Germinal center (tissue), 1 donor: ENCODE measurements around the gene XKR7.

Source experiments
- DNase-seq: peaks from one replicate; pipeline ENCODE4 v3.0.0; 2012; ENCODE audit warnings: mixed read lengths, low spot score

XKR7 gene

DNA sequence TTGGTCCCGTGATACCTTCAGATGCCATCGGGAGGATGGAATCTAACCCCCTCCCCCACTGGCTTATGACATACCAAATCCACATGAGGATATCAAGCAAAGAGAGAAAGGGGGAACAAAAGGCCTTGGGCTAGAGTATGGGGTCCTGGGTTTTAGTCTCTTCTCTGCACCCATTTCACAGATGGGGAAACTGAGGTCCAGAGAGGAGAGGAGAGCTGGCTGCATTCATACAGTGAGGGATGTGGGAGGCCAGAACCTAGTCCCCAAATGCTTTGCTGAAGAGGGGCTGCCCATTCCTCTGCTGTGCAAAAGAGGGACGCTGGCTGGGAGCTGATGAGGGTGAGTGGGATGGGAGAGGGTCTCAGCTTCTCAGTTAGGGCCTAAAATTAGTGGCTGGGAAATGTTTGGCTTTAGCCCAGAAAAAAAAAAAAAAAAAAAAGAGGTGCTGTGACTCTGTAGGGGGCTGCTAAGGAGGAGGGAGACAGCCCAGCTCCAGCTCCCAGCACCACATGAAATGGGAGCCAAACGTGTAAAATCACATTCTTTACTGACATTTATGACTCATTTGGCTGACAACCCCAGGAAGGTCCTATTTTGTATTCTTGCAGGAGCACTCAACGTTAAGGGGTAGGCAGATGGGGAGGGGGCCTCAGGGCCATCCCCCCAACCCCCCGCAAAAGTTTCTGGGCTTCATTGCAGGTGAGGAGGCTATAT lies 11.9 kb downstream of the XKR7 start:
- no peak for DNase-seq

DNA sequence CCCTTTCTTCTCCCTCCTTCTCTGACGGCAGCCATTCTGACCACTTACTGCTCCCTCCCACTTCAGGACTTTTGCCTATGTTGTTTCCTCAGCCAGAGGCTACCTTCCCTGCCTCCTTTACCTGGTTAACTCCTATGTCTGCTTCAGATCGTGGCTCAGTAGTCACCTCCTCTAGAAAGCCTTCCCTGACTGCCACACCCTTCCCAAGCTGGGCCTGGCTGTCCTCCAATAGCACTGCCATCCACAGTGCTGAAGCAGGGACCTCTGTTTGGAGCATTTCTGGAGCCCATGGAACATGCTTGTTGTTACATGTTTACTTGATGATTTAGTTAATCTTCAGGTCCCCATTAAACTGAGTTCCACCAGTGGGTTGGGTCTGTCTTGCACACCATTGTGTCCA lies 13.8 kb downstream of the XKR7 start:
- no peak for DNase-seq

DNA sequence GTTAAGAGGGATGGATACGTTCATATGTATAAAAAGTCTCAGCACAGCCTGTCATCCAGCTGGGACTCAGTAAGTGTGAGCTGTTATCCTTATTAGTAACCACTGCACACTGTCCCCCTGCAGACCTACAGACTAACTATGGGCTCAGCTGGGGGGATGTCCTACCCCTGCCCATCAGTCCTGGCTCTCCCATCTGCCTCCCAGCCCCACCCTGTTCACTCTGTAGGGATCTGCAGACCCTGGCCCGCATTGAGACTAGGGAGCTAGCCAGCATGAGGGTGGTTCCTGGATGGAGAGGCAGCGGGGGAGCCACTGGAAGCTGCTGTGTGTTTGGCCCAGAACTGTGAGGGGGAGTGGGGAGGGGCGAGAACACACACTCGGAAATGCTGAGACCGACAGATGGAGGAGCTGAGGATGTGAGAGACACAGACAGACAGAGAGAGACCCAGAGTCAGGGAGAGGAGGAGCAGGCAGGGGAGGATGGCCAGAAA lies 17.1 kb downstream of the XKR7 start:
- no peak for DNase-seq

DNA sequence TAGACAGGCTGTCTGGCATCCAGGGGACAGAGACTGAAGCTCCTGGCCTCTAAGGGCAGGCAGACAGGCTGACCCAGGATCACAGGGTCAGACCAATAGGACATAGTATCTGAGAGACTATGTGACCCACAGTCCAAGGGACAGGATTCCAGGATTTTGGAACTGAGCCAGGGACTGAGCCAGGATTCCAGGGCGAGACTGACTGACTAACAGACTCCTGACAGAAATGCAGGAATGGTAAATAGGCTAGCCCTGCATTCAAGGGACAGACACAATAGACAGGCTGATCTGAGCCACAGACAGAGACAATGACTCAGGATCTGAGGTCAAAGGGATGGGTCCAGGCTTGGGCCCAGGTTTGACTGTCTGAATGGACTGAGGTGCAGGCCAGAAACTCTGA lies 19.8 kb downstream of the XKR7 start:
- no peak for DNase-seq

DNA sequence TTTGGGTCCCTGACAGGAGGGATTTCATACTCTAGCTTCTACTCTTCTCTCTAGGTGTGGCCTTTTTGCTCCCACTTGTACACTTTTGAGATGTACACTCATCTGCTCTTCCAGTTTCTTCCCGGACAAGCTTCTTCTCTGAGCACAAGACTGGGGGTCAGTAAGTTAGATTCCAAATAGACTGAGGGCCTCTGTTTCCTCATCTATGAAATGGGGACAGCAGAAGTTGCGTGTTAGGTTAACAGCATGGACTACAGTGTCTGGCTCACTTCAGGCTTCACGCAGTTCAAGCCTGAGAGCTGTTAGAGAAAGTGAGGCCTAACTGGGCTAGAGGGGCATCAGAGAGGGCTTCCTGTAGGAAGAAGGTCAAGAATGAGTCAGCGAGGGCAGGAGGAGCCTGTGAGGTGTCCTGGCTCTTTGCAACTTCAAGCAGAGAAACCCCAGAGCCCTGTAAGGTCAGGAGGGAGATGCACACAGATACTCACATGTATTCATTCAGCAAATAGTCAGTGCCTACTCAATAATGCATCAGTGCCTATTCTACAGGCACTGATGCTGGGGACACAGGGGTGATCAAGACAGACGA lies 20.6 kb downstream of the XKR7 start:
- no peak for DNase-seq

DNA sequence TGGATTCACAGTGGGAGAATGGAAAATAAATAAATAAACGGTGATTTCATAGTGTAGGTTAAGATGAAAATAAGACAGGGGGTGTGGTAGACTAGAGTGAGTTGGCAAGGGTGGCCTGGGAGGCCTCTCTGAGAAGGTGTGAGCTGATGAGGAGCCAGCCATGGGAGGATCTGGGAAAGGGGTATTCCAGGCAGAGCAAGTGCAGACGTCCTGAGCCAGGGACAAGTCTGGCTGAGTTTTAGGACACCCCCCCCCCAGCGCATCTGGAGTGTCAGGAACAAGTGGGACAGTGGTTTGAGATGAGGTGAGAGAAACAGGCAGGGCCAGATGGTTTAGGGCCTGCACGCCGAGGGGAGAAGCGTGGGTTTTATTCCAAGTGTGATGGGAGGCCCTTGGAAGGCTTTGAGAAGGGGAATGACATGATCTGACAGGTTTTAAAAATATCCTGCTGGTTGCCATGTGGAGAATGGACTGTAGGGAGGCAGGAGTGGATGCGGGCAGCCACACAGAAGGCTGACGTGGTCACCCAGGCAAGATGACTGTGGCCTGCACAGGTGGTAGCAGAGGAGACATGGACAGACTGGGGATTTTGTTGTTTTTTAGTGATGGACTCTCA lies 21.2 kb downstream of the XKR7 start:
- no peak for DNase-seq

DNA sequence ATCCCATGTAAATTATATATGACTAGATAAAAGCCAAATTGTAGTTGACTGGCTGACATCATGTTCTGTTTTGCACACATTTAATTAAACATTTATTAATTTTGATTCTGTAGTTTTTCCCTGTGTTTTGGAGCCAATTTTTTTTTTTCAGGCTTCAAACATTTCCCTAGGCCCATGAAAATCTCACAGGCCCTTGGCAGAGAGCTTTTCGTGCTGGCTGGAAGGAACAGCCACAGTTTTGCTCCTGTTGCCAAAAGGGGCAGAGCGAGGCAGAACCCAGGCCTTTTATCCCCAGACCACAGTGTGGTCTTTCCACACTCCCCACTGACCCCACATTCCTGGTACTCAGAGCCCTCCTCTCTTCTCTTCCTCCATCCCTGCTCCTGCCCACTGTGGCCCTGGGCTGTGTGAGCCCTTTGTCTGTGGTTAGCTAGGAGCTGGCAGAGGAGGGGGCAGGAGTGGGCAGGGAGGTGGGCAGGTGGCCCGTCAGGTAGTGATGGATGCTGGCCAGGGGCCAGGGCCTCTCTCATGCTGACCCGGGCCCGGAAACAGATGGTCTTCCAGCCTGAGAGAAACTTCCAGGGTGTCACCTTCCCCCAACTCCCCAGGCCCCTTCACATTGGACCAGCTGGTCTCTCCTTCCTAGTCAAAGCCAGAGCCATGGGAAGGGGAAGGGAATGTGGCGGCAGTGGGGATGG lies 22.8 kb downstream of the XKR7 start:
- DNase-seq = no peak

DNA sequence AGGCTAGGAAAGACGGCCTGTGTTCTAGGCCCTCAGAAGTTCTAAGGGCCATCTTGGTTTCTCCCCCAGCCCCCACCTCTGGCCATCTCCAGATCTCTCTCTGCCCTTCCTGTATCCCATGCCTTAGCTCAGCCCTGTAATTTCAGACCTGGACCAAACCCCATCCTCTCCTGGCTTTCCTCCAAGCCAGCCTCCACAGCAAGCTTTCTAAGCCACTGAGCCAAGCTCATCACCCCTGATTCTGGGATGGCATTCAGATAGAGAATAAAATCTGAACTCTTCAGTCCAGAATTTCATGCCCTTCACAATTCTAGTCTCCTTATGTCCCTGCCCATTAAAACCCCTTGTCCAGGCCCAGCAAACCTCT lies 23.4 kb downstream of the XKR7 start:
- DNase-seq = no peak

DNA sequence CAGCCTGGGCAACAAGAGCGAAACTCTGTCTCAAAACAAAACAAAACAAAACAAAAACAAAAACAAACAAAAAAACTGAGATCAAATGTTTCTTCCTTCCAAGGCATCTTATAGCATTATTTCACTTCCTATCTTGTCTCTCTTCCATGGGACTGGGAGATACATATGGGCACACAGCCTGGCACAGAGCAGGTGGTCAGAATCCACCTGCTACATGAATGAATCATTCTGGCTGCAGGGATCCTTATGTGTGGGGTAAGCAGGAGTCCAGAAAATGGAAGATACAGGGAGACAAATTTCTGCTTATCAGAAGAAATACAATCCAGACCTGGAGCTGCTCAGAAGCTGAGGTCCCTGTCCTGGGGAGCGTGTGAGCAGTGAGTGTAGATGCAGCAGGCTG lies 24.1 kb downstream of the XKR7 start:
- no peak for DNase-seq

DNA sequence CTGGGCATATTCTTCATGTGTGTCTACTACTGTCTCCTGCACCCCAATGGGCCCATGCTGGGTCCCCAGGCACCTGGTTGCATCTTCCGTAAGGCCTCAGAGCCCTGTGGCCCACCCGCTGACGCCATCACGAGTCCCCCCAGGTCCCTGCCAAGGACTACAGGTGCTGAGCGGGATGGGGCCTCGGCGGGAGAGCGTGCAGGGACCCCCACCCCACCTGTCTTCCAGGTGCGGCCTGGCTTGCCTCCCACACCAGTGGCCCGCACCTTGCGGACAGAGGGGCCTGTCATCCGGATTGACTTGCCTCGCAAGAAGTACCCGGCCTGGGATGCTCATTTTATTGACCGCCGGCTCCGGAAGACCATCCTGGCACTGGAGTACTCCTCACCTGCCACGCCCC lies 29.0 kb downstream of the XKR7 start:
- DNase-seq = no peak

DNA sequence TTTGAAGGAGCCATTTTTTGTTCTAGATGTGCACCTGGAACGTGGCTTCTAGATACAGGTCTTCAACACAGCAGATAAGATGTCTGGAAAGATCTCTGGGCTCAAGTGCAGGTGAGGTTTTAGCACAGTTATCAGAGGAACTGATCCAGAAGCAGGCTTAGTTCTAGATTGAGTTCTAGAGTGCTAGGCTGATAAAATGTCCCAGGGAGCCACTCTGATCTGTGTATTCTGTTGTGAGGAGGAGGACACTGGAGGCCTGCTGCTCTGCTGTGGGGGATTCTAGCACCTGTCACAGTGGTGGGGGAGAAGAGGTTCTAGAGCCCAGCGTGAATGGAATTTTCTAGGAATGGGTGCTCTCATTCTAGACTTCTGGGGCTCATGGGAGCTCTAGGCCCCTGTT lies 30.3 kb downstream of the XKR7 start:
- no peak for DNase-seq

DNA sequence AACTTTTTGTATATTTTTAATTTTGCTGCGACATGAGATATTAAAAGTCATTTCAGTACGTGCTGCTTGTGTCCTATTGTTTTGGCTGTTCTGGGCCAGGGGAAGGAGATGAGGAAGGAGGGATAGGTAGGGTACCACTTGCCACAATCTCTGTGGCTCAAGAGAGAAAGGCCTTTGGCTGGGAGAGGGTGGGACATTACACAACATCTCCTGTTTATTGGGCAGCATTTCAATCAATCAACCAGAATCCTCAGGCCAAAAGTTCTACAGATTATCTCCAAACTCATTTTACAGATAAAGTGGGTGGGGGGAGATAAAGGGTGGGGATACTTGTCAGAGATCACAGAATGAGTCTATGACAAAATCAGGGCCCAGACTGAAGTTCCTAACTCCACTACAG lies 35.4 kb downstream of the XKR7 start:
- no peak for DNase-seq

DNA sequence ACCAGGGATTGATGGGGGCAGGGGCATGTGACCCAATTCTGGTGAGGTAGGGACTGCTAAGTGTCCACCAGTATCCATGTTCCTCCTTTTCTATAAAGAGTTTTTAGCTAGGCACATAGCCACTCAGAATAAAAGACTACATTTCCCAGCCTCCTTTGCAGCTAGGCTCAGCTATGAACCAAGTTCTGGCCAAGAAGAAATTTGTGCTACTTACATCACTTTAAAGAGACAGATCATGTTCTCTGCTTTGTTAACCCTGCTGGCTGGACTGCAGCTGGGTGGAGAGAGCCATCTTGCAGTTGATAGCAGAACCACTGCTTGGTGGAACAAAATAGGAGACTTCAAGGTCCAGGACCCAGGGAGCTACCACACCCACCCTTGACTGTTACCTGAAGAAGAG lies 37.0 kb downstream of the XKR7 start:
- no peak for DNase-seq

DNA sequence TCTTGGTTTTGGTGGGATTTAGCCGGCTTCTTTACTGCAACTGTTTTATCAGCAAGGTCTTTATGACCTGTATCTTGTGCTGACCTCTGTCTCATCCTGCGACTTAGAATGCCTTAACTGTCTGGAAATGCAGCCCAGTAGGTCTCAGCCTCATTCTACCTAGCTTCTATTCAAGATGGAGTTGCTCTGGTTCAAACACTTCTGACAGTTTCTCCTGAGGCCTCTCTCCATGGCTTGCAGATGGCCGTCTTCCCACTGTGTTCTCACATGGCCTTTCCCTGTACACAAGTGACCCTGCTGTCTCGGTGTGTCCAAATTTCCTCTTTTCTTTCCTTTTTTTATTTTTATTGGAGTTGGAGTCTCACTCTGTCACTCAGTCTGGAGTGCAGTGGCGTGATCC lies 38.1 kb downstream of the XKR7 start:
- no peak for DNase-seq

DNA sequence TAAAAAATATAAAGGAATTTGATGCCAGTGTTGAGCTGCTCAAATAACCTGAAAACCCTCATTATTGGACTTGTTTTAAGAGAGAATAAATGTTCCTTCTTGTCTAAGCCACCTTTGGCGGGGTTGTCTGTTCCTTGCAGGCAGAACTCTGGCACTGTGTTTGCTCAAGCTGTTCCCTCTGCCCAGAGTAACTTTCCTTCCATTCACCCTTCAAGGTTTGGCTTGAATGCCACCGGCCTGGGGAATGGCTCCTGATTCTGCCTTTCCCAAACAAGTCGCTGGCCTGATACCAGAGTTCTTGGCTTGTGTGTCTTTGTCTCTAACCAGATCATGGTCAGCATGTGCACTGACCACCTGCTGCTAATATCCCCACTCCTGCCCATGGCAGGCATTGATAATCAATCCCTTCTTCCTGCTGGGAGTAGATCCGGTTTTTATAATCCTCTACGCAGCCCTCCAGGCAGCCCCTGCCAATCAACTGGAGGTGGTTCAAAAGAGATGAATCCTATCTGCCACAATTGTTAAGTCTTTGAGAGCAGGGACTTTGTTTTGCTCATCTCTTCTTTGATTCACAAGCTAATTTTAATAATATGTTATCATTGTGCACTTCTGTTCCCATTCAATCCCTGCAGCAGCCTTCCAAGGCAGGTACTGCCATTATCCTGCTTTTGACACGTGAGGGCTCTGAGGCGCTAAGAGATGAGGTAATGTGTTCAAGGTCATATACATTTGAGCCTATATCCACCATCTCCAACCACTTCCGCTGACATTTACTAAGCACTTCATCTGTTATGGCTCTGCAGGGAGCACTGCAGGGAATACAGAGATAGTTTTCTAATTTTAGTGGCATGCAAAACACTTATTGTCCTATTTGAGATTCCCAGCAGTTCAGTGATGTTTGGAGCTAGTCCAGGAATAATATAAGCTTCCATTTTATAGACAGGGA lies 39.2 kb downstream of the XKR7 start:
- no peak for DNase-seq

DNA sequence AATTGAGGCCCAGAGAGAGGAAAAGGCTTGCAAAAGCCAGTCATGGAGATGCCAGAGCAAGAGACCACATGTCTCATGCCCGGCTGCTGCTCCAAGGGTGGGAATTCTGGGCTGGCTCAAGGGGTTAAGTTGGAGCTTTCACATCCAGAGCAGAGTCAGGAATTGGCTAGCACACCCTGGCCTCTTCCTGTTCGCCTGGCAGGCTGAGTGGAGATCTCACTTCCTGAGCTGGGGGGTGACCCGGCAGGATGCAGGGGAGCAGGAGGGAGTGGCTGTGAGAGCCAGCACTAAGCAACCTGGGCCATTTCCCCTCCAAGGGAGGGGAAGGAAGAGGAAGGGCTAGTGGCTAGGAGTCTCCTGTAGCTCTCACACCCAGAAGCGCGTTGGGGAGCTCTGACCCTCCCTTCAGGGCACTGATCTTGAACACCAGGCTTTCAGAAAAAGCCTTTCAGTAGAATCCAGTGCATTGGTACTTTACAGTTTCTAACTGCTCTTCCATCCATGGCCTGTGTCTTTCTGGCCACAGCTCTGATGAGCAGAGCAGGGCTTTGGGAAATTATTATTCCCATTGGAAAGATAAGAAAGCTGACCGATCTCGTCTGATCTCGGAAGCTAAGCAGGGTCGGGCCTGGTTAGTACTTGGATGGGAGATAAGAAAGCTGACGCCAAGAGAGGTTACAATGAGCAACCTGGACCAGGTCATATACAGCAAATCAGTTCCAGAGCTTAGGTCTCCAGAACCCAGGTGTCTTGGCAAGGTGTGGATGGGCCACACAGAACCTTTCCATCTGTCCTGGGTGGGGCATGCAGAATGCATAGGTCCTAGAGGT lies 40.1 kb downstream of the XKR7 start:
- no peak for DNase-seq

DNA sequence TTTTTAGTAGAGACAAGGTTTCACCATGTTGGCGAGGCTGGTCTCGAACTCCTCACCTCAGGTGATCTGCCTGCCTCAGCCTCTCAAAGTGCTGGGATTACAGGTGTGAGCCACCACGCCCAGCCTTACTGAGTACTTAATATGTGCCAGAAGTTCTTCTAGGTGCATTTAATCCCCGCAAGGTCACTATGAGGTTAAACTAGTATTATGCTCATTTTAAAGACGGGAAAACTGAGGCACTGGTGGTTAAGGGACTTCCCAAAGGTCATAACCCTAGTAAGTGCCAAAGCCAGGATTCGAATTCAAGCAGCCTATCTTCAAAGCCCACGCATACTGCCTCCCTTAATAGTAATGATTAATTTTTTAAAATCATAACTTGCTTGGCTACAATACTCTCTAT lies 41.6 kb downstream of the XKR7 start:
- DNase-seq = no peak

DNA sequence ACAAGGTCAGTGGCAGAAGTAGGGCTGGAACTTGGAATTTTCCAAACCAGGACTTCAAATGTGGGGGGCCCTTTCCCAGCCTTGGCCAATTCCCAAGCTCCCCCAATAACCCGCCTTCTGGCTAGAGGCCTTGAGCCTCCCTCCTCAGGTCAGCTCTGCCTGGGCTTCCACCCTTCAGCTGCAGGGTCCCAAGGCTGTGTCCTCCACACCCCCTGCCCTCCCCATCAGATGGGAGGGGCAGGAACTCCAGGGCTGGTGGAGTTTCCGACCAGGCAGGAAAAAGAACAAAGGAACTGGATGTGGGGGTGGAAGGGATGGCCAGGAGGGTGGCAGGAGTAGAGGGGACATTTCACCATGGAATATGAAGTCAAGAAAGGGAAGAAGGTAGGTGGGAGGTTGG lies 42.1 kb downstream of the XKR7 start, which contains the start of gene CCM2L:
Gene CCM2L (plus strand): TSS at position 338 of the 400 bp plus-strand sequence. CDS start 17 bp downstream, at position 355.
- DNase-seq = no peak

DNA sequence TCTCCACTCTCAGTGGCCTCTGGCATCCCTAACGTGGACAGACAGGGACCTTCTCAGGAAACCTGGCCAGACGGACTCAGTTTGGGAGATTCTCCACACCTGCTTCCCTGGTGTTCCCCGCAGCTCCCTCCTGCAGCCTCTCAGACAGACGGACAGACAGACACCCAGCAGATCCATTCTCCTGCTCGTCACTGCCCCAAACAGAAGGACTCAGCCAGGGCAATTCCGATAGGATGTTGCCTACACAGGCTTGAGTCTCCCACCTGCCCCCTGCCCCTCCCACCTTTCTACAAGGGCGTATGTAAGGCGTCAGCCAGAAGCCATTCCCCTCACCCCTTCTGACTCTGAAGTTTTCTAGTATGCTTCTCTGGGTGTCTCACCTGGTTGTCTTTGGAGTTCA lies 42.7 kb downstream of the XKR7 start:
- no peak for DNase-seq

DNA sequence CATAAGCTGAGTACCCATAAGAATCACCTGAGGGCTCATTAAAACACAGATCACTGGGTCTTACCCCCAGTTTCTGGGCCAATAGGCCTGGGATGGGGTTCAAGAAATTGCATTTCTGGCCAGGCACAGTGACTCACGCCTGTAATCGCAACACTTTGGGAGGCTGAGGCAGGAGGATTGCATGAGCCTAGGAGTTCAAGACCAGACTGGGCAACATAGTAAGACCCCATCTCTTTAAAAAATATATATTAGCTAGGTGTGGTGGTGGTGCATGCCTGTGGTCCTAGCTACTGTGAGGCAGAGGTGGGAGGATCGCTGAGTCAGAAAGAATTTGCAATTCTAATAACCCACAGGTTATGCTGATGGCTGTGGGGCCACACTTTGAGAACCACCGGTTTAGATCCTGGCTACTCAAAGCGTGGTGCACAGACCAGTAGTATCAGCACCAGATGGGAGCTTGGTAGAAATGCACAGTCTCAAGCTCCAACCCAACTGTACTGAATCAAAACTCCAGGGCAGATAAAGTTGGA lies 44.3 kb downstream of the XKR7 start:
- no peak for DNase-seq

DNA sequence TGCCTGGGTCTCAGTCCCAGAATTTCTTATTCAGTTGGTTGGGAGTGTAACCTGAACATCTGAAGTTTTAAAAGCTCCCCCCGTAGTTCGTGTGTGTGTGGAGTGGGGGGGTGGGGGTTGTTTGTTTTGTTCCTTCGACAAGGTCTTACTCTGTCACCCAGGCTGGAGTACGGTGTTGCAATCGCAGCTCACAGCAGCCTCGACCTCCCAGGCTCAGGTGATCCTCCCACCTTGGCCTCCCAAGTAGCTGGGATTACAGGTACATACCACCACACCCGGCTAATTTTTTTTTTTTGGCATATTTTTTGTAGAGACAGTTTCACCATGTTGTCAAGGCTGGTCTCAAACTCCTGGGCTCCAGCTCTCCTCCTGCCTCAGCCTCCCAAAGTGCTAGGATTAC lies 45.4 kb downstream of the XKR7 start:
- no peak for DNase-seq
